Measurements from ENCODE around the gene NSFL1C.

Gene NSFL1C

DNA sequence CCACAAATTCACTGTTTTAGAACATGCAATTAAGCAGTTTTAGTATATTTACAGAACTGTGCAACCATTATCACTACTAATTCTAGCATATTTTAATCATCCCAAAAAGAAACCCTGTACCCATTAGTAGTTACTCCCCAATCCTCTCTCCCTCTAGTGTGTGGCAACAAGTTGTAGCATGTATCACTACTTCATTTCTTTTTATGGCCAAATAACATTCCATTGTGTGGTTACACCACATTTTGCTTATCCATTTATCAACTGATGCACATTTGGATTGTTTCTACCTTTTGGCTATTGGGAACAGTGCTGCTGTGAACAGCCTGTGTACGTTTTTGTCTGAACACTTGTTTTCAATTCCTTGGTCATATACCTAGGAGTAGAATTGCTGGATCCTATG is 42.3 kb downstream of the NSFL1C start:
- no peak overlapping the region for H3K4me3 ChIP-seq (ENCODE audit: low read depth, low read length)
- TF ChIP-seq, protein P1, sequence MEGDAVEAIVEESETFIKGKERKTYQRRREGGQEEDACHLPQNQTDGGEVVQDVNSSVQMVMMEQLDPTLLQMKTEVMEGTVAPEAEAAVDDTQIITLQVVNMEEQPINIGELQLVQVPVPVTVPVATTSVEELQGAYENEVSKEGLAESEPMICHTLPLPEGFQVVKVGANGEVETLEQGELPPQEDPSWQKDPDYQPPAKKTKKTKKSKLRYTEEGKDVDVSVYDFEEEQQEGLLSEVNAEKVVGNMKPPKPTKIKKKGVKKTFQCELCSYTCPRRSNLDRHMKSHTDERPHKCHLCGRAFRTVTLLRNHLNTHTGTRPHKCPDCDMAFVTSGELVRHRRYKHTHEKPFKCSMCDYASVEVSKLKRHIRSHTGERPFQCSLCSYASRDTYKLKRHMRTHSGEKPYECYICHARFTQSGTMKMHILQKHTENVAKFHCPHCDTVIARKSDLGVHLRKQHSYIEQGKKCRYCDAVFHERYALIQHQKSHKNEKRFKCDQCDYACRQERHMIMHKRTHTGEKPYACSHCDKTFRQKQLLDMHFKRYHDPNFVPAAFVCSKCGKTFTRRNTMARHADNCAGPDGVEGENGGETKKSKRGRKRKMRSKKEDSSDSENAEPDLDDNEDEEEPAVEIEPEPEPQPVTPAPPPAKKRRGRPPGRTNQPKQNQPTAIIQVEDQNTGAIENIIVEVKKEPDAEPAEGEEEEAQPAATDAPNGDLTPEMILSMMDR (IDR thresholded peaks at IDR 0.05; ENCODE audit: borderline replicate concordance, insufficient read depth, low read depth, low read length): no peak

DNA sequence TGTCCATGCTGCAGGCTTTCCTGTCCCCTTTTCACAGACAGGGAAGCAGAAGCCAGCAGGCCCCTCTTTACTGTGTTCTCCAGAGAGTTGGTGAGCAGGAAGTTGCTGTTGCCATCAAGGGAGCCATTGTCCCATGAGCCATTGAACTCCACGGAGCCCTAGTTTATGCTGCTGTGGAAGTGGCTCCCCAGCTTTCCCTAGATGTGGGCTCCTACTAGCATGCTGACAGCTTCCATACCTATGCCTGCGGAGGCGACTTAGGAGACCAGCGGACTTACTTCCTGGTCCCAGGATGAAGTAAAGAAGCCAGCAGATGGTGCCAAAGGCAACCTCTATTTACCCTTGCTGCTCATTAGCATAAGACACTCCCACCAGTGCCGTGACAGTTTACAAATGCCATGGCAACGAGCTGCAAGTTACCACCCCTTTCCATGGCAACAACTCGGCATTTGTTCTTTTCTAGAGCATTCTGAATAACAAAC is 43.0 kb downstream of the NSFL1C start:
- no peak overlapping the region for H3K4me3 ChIP-seq (ENCODE audit: low read depth, low read length)
- TF ChIP-seq, protein P1 (IDR thresholded peaks at IDR 0.05; ENCODE audit: borderline replicate concordance, insufficient read depth, low read depth, low read length): no peak

DNA sequence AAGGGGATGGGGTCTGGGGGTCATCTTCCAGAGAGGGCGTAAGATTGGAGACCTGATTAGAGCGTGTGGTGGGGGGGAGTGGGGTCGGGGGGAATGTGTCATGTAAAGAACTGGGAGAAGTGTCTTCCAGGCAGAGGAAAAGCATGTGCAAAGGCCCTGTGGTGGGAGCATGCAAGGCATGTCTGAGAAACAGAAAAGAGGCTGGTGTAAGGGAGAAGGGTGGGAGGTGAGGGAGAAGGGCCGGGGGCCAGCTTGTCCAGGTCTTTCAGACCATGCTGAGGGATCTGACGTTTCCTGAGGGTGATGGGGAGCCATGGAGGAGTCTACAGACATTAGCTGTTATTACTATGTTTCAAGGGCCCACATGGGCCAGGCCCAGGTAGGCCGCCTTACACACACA is 43.4 kb downstream of the NSFL1C start:
- TF ChIP-seq, protein P1 (IDR thresholded peaks at IDR 0.05; ENCODE audit: borderline replicate concordance, insufficient read depth, low read depth, low read length): no peak
- no peak overlapping the region for H3K4me3 ChIP-seq (ENCODE audit: low read depth, low read length)

DNA sequence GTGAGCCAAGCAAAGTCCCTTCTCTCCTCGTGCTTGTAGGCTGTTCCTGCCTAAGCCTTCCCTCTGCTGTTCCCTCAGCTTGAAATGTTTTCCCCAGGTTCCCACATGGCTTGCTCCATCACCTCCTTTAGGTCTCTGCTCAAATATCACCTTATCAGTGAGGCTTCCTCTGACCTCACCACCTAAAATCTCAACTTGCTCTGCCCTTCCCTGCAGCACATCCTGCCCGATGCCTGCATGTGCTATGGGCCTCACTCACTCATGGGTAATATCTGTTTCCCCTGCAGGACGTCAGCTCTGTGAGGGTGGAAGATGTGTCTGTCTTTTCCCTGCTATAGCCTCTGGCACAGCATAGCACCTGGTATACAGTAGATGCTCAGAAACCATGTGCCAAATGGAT is 43.9 kb downstream of the NSFL1C start:
- TF ChIP-seq, protein P1 (IDR thresholded peaks at IDR 0.05; ENCODE audit: borderline replicate concordance, insufficient read depth, low read depth, low read length): no peak
- no peak overlapping the region for H3K4me3 ChIP-seq (ENCODE audit: low read depth, low read length)

DNA sequence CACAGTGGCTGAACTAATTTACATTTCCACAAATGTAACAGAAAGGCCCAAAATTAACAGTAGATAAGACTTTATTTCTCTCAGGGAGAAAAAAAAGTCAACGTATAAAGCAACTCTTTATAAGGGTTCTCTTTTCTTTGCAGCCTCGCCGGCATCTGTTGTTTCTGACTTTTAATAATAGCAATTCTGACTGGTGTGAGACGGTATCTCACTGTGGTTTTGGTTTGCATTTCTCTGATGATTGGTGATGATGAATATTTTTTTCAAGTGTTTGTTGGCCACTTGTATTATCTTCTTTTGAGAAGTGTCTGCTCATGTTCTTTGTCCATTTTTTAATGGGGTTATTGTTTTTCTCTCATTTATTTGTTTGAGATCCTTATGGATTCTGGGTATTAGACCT is 46.6 kb downstream of the NSFL1C start:
- no peak overlapping the region for H3K4me3 ChIP-seq (ENCODE audit: low read depth, low read length)
- TF ChIP-seq, protein P1 (IDR thresholded peaks at IDR 0.05; ENCODE audit: borderline replicate concordance, insufficient read depth, low read depth, low read length): no peak

DNA sequence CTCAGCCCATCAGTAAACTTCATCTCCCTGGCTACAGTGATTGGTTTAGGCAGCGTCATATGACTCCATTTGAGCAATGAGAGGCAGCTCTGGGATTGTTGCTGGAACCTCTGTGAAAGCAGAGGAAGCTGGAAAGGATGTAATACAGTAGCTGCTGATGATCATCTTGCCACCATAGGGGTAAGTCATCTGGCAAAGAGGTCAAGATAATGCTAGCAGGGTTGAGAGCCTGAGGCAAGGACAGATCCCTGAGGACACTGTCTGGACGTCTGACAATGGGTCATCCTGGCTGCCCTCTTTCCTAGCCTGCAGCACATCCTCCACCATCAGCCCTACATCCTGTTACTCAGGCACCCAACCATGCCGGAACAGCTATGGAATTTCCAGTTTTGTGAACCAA is 48.3 kb downstream of the NSFL1C start:
- no peak overlapping the region for H3K4me3 ChIP-seq (ENCODE audit: low read depth, low read length)
- TF ChIP-seq, protein P1 (IDR thresholded peaks at IDR 0.05; ENCODE audit: borderline replicate concordance, insufficient read depth, low read depth, low read length): no peak

DNA sequence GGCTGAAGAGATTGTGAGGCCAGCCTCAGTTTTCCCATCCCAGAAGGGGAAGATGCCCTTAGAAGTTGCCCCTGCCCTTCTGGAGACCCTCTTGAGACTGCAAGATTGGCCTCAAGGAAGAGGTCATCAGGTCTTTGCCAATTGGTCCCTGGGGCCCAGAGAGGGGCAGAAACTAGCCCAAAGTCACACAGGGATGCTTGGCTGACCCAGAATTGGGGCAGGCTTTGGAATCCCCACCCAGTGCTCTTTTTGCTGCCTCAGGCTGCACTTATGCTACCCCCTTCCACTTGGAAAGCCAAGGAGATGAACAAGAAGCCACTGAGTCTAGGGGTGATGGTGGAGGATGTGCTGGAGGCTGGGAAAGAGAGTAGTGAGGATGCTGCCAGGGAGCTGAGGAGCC is 48.9 kb downstream of the NSFL1C start:
- TF ChIP-seq, protein P1 (IDR thresholded peaks at IDR 0.05; ENCODE audit: borderline replicate concordance, insufficient read depth, low read depth, low read length): no peak
- H3K4me3 ChIP-seq (ENCODE audit: low read depth, low read length): no peak overlapping the region
